Activated naive CD4-positive, alpha-beta T cell treated with anti-CD3 and anti-CD28 coated beads for 36 hours (primary cell): Measurements from ENCODE around the gene PSME1. TPM values are rescaled to one million over a fixed set of nuclear protein-coding genes. Genes with fewer than 3 reads are reported as not detected.
A peak's percentile ranks its signal among the peaks of the same experiment; 100 is the strongest.

ENCODE experiments used
- CTCF ChIA-PET: fragments of 350-600 bp; sonication (Branson Sonifier 250); formaldehyde crosslinking; loops from one replicate; lab custom pipeline; 2021; ENCODE audit warnings: antibody characterized with exemption; lab: Charles Lee
- DNase-seq: peaks from one replicate; pipeline ENCODE4 v3.0.0-alpha.2; 2020
- H3K27ac Mint-ChIP-seq: one replicate; pipeline ENCODE4 v1.8.0; 2021; ENCODE audit warnings: mild to moderate bottlenecking, mixed read lengths
- H3K27me3 Mint-ChIP-seq: one replicate; pipeline ENCODE4 v1.8.0; 2021; ENCODE audit warnings: low read depth, mixed read lengths
- H3K36me3 Mint-ChIP-seq: one replicate; pipeline ENCODE4 v1.8.0; 2021; ENCODE audit warnings: low read depth, mixed read lengths
- H3K4me1 Mint-ChIP-seq: one replicate; pipeline ENCODE4 v1.8.0; 2021; ENCODE audit warnings: low read depth, mixed read lengths
- H3K4me3 Mint-ChIP-seq: one replicate; pipeline ENCODE4 v1.8.0; 2021; ENCODE audit warnings: mild to moderate bottlenecking, moderate library complexity, mixed read lengths
- H3K9me3 Mint-ChIP-seq: one replicate; pipeline ENCODE4 v1.8.0; 2021; ENCODE audit warnings: mixed read lengths
- intact Hi-C: fragments of 100-400 bp; cut with micrococcal nuclease; formaldehyde crosslinking; loops from one replicate; pipeline ENCODE4 v1.15.1; 2023
- microRNA-seq: library from miRNA; unstranded; fragments of <30 nt; microRNA quantifications from one replicate; pipeline ENCODE4 v1.2.0, GENCODE V29; 2022; ENCODE audit warnings: borderline microRNAs expressed, borderline replicate concordance
- total RNA-seq, 2 experiments: library from RNA; stranded (reverse); gene quantifications; one replicate each; pipeline ENCODE4 v1.2.3, GENCODE V29; 2021

Gene PSME1
- total RNA-seq, 2 experiments from 2014 or later, result 406 to 416 TPM

- Mint-ChIP-seq H3K4me1 (peaks cover 4% of the 10 kb centered on the region), H3K36me3 (peaks cover 23% of the 10 kb centered on the region), H3K4me3 (no peak overlapping the region), H3K27me3 (no peaks in the 10 kb centered on the region), H3K9me3 (no peaks in the 10 kb centered on the region), H3K27ac (peak overlapping the region; percentile 30)
- DNase-seq, result no peak
- intact Hi-C loops, result no loop called here
- CTCF ChIA-PET, result interaction anchor here (0.6 to 0.8 kb wide), 2 partner anchors 20 to 27 kb away, joined by 3 read pairs; partner anchors contain the start of gene IRF9
These were observed 45.5 kb downstream of the PSME1 start for GRCh38 chr14:24181371-24182077.

- Mint-ChIP-seq H3K4me3 (no peak overlapping the region), H3K4me1 (peaks cover 11% of the 10 kb centered on the region), H3K27me3 (no peaks in the 10 kb centered on the region), H3K9me3 (no peaks in the 10 kb centered on the region), H3K36me3 (peaks cover 21% of the 10 kb centered on the region), H3K27ac (peak overlapping the region; percentile 30)
- DNase-seq, result no peak
- CTCF ChIA-PET, result interaction anchor here (0.6 to 1.3 kb wide), 2 partner anchors 21 to 150 kb away, joined by 3 to 5 read pairs; partner anchors contain the start of gene IRF9
- intact Hi-C loops, result no loop called here
These were observed 46.3 kb downstream of the PSME1 start for GRCh38 chr14:24182110-24182882.

- Mint-ChIP-seq H3K36me3 (peaks cover 19% of the 10 kb centered on the region), H3K4me1 (peaks cover 17% of the 10 kb centered on the region), H3K27ac (no peak overlapping the region), H3K27me3 (no peaks in the 10 kb centered on the region), H3K4me3 (no peak overlapping the region), H3K9me3 (no peaks in the 10 kb centered on the region)
- CTCF ChIA-PET, result interaction anchor here (0.8 to 1.3 kb wide), 2 partner anchors 22 to 125 kb away, joined by 3 to 5 read pairs; partner anchors contain the start of genes CIDEB and IRF9
- no peak for DNase-seq
- intact Hi-C loops, result no loop called here
These were observed 47.1 kb downstream of the PSME1 start for GRCh38 chr14:24183014-24183481.

GRCh38 chr14:24184104-24184970, 48.3 kb downstream of the PSME1 start:
- H3K36me3 Mint-ChIP-seq, result peaks cover 19% of the 10 kb centered on the region
- no peak overlapping the region for H3K27ac Mint-ChIP-seq
- peaks cover 23% of the 10 kb centered on the region for H3K4me1 Mint-ChIP-seq
- CTCF ChIA-PET, result interaction anchor here (1.6 to 2.8 kb wide), 2 partner anchors 23 to 39 kb away, joined by 4 to 9 read pairs; partner anchors contain the start of gene IRF9
- no peaks in the 10 kb centered on the region for H3K9me3 Mint-ChIP-seq
- intact Hi-C loops, result no loop called here
- no peaks in the 10 kb centered on the region for H3K27me3 Mint-ChIP-seq
- DNase-seq, result no peak
- H3K4me3 Mint-ChIP-seq, result no peak overlapping the region

GRCh38 chr14:24185026-24185425, 49.0 kb downstream of the PSME1 start:
- no peaks in the 10 kb centered on the region for H3K27me3 Mint-ChIP-seq
- CTCF ChIA-PET, result interaction anchor here (0.6 to 2.8 kb wide), 5 partner anchors 24 to 112 kb away, joined by 3 to 9 read pairs (median 4); partner anchors contain the start of gene IRF9
- H3K9me3 Mint-ChIP-seq, result no peaks in the 10 kb centered on the region
- no peak for DNase-seq
- peaks cover 16% of the 10 kb centered on the region for H3K36me3 Mint-ChIP-seq
- H3K4me1 Mint-ChIP-seq, result peaks cover 27% of the 10 kb centered on the region
- H3K4me3 Mint-ChIP-seq, result no peak overlapping the region
- H3K27ac Mint-ChIP-seq, result no peak overlapping the region
- intact Hi-C loops, result no loop called here

GRCh38 chr14:24185741-24186140, 49.7 kb downstream of the PSME1 start:
- intact Hi-C loops, result no loop called here
- no peak overlapping the region for H3K4me3 Mint-ChIP-seq
- H3K27me3 Mint-ChIP-seq, result no peaks in the 10 kb centered on the region
- no peak for DNase-seq
- H3K36me3 Mint-ChIP-seq, result peaks cover 19% of the 10 kb centered on the region
- H3K27ac Mint-ChIP-seq, result no peak overlapping the region
- peaks cover 30% of the 10 kb centered on the region for H3K4me1 Mint-ChIP-seq
- CTCF ChIA-PET, result interaction anchor here (0.6 to 2.8 kb wide), 9 partner anchors 25 to 123 kb away, joined by 3 to 9 read pairs (median 4); partner anchors contain the start of gene IRF9
- H3K9me3 Mint-ChIP-seq, result no peaks in the 10 kb centered on the region

- Mint-ChIP-seq H3K9me3 (no peaks in the 10 kb centered on the region), H3K27ac (no peak overlapping the region), H3K36me3 (peaks cover 18% of the 10 kb centered on the region), H3K4me3 (peak overlapping the region; percentile 85), H3K4me1 (peaks cover 36% of the 10 kb centered on the region), H3K27me3 (no peaks in the 10 kb centered on the region)
- DNase-seq, result no peak
- intact Hi-C loops, result no loop called here
- CTCF ChIA-PET, result interaction anchor here (0.8 to 2.8 kb wide), 7 partner anchors 26 to 123 kb away, joined by 3 to 9 read pairs (median 5); partner anchors contain the start of genes CHMP4A, IRF9 and LTB4R2
These were observed 51.0 kb downstream of the PSME1 start for GRCh38 chr14:24186831-24187538.

GRCh38 chr14:24187539-24187915, 51.5 kb downstream of the PSME1 start:
- Mint-ChIP-seq H3K4me3 (peak overlapping the region; percentile 85), H3K36me3 (peaks cover 19% of the 10 kb centered on the region), H3K9me3 (no peaks in the 10 kb centered on the region), H3K27me3 (no peaks in the 10 kb centered on the region), H3K4me1 (peaks cover 40% of the 10 kb centered on the region), H3K27ac (no peak overlapping the region)
- CTCF ChIA-PET, result interaction anchor here (1.4 to 2.8 kb wide), 5 partner anchors 26 to 123 kb away, joined by 4 to 9 read pairs (median 5); partner anchors contain the start of genes CHMP4A, IRF9, LTB4R2 and RNF31
- DNase-seq, result no peak
- intact Hi-C loops, result no loop called here

Small RNA genes lying within 50 kb of the gene (microRNA-seq; reads per million reads assigned to microRNA genes)
- not detected for gene MIR7703

Other genes with a start within 250 kb of the PSME1 start
- 10 to 100 TPM; 22.8 to 24.0 TPM for gene DHRS4, start 182.4 kb upstream of the PSME1 start, total RNA-seq
- gene DHRS4L2, start 147.3 kb upstream of the PSME1 start, total RNA-seq, result 10 to 100 TPM; 26.2 to 26.3 TPM
- under 1 TPM; 0.48 to 0.99 TPM for gene CARMIL3, start 84.2 kb upstream of the PSME1 start, total RNA-seq
- gene CPNE6, start 64.6 kb upstream of the PSME1 start, total RNA-seq, result not detected
- 100 to 1,000 TPM; 117 TPM for gene PCK2, start 41.9 kb upstream of the PSME1 start, total RNA-seq
- 10 to 100 TPM; 79.4 to 84.0 TPM for gene DCAF11, start 21.4 kb upstream of the PSME1 start, total RNA-seq
- 1 to 10 TPM; 1.7 to 1.9 TPM for gene NRL, start 21.2 kb upstream of the PSME1 start, total RNA-seq
- gene FITM1, start 5.5 kb upstream of the PSME1 start, total RNA-seq, result under 1 TPM; 0.19 to 0.30 TPM
- gene EMC9, start 5.4 kb downstream of the PSME1 start, total RNA-seq, result 10 to 100 TPM; 38.4 to 38.9 TPM
- 100 to 1,000 TPM; 392 to 404 TPM for gene PSME2, start 10.4 kb downstream of the PSME1 start, total RNA-seq
- gene RNF31, start 11.3 kb downstream of the PSME1 start, total RNA-seq, result 10 to 100 TPM; 51.1 to 53.8 TPM
- 100 to 1,000 TPM; 202 to 212 TPM for gene IRF9, start 25.1 kb downstream of the PSME1 start, total RNA-seq
- 10 to 100 TPM; 19.3 to 22.3 TPM for gene REC8, start 35.9 kb downstream of the PSME1 start, total RNA-seq
- gene IPO4, start 52.6 kb downstream of the PSME1 start, total RNA-seq, result 10 to 100 TPM; 64.2 to 74.5 TPM
- 10 to 100 TPM; 14.7 to 15.1 TPM for gene TM9SF1, start 59.2 kb downstream of the PSME1 start, total RNA-seq
- gene TSSK4, start 69.5 kb downstream of the PSME1 start, total RNA-seq, result not detected
- 10 to 100 TPM; 65.2 to 66.5 TPM for gene CHMP4A, start 77.3 kb downstream of the PSME1 start, total RNA-seq
- gene MDP1, start 79.9 kb downstream of the PSME1 start, total RNA-seq, result 10 to 100 TPM; 10.2 to 13.6 TPM
- 100 to 1,000 TPM; 172 to 196 TPM for gene NEDD8, start 96.2 kb downstream of the PSME1 start, total RNA-seq
- gene GMPR2, start 96.7 kb downstream of the PSME1 start, total RNA-seq, result 10 to 100 TPM; 60.5 to 63.7 TPM
- gene TINF2, start 106.4 kb downstream of the PSME1 start, total RNA-seq, result 100 to 1,000 TPM; 117 to 128 TPM
- 10 to 100 TPM; 13.5 to 13.8 TPM for gene TGM1, start 127.0 kb downstream of the PSME1 start, total RNA-seq
- gene RABGGTA, start 135.4 kb downstream of the PSME1 start, total RNA-seq, result 10 to 100 TPM; 74.9 to 76.2 TPM
- gene DHRS1, start 163.6 kb downstream of the PSME1 start, total RNA-seq, result 10 to 100 TPM; 11.8 to 13.8 TPM
- 10 to 100 TPM; 24.8 to 26.4 TPM for gene NOP9, start 163.7 kb downstream of the PSME1 start, total RNA-seq
- gene CIDEB, start 171.8 kb downstream of the PSME1 start, total RNA-seq, result 10 to 100 TPM; 10.9 to 15.1 TPM
- 10 to 100 TPM; 12.2 to 12.8 TPM for gene LTB4R2, start 173.9 kb downstream of the PSME1 start, total RNA-seq
- gene LTB4R, start 175.3 kb downstream of the PSME1 start, total RNA-seq, result 10 to 100 TPM; 10.6 to 11.4 TPM
- gene ADCY4, start 198.9 kb downstream of the PSME1 start, total RNA-seq, result 1 to 10 TPM; 1.6 to 2.4 TPM
- 1 to 10 TPM; 5.9 to 7.6 TPM for gene RIPK3, start 203.8 kb downstream of the PSME1 start, total RNA-seq
- gene NFATC4, start 232.0 kb downstream of the PSME1 start, total RNA-seq, result under 1 TPM in 1 of 2 experiments, not detected in 1; 0.15 TPM